Right renal pelvis (tissue), 4 donors: ENCODE measurements around the gene SIRPG. TPM values are rescaled to one million over a fixed set of nuclear protein-coding genes. Genes with fewer than 3 reads are reported as not detected.
"Not testable (repeated sequence)": the region's sequence is repeated elsewhere in the genome, so short reads cannot be mapped to it uniquely, and the experiment has no call there.

Experiments used
- DNase-seq, 4 donors: peaks; one replicate each; pipeline ENCODE4 v3.0.0-alpha.2; 2013; ENCODE audit warnings: low read depth in 4 of 4, low spot score in 3 of 4, missing footprints in 1 of 4
- polyA plus RNA-seq, 4 donors: library from polyadenylated mRNA; unstranded; fragments of 120-200 nt; gene quantifications; one replicate each; pipeline ENCODE4 v1.2.1, GENCODE V29; 2013; ENCODE audit not compliant: insufficient read length in 4 of 4

SIRPG gene
- under 1 TPM in 1 of 4 donors, not detected in 3; 0.16 TPM for polyA plus RNA-seq

DNA sequence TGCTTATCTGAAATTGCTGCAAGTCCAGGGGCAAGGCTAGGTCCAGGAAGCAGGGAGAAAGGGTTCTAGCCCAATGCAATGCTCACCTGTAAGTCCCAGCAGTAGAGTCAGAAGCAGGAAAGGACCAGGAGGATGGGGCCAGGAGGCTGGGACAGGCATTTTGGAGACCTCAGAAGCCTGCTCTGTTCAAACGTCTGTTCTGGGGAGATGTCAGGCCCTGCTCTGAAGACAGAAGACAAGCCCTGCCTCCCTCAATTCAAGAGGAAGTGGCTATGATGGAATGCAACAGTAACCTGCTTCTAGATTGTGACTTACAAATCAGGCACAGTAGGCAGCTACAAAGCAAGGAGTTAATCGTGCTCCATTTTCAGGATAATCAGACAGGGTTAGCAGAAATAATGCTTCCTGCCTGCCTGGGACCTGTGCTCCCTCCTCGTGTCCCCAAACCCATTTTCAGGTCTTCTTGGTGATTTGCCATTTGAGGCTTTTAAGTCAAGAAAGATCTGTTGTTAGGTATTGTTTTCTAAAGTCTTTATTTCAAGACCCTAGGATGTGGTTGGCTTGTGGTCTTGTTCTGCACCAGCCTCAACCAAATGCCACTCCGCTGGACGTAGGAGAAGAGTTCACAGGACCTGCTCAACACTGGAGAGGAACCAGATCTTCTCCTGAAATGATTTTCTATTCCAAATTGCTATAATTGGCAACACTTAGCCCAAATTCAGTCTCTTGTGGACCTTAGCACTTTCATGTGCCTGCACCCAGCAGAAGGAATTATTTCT, at the start of gene SIRPG:
Gene SIRPG (minus strand): TSS at position 224 of the 779 bp plus-strand sequence. CDS start 65 bp downstream, at position 159.
- no peak for DNase-seq

- DNase-seq, result not testable (repeated sequence)
These were observed 49.3 kb upstream of the SIRPG start for GRCh38 chr20:1706887-1707286.

DNA sequence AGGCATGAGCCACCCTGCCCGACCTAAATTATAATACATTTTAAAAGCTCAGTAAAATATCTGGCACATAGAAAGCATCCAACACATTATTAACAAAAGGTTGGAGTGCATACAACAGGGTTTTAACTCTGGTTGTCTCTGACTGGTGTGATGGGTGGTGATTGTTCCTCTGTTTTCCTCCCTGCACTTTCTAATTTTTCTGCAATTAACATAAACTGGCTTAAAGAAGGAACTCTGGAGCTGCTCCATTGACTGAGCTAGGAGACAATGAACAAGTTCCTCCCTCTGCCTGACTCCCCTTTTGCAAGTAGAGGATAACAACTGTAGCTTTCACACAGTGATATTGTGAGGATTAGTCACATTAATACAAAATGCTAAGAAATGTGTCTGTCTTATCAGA, 48.5 kb upstream of the SIRPG start:
- no peak for DNase-seq

- no peak for DNase-seq
These were observed 45.3 kb upstream of the SIRPG start for GRCh38 chr20:1702855-1703254.

- DNase-seq, result no peak
These were observed 44.7 kb upstream of the SIRPG start for GRCh38 chr20:1702328-1702727.

GRCh38 chr20:1700990-1701389, 43.4 kb upstream of the SIRPG start:
- no peak for DNase-seq

DNA sequence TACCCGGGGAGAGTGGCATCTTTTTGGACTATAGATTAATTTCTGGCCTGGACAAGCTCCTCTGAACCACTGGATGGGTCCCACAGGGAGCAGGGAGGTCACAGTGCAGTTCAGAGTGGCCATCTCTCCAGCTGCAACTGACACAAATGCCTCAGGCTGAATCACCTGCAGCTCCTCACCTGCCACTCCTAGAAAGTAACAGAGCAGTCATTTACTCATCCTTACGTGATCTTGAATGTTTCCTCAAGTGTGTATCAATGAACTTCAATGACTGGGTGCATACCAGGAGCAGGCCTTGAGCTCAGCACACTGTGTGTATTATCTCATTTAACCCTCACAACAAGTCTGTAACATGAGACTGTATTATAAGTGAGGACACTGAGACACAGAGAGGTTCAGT, 40.0 kb upstream of the SIRPG start:
- DNase-seq, result no peak

GRCh38 chr20:1696521-1697209, 39.1 kb upstream of the SIRPG start:
- DNase-seq, result no peak

GRCh38 chr20:1694672-1695071, 37.1 kb upstream of the SIRPG start:
- DNase-seq, result no peak

DNA sequence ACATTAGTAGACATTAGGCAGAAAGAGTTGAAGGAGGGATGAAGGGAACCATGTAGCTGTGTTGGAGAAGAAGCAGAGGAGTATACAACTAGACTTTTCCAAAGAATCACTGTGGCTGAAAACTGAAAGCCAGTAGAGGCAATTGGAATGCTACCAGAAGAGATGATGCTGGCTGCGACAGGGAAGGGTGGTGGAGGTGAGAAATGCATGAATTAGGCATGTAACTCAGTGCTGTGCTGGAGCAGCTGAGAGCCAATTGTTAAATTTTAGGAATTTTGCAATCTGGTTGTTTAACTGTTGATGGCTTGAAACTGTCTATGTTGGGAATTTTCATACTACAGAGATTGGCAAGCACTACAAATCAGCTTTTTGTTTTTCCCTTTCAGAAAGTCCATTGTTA, 35.8 kb upstream of the SIRPG start:
- no peak for DNase-seq

GRCh38 chr20:1689721-1690120, 32.1 kb upstream of the SIRPG start:
- DNase-seq, result no peak

GRCh38 chr20:1688886-1689538, 31.4 kb upstream of the SIRPG start:
- DNase-seq, result no peak

GRCh38 chr20:1687053-1687452, 29.5 kb upstream of the SIRPG start:
- DNase-seq, result no peak

DNA sequence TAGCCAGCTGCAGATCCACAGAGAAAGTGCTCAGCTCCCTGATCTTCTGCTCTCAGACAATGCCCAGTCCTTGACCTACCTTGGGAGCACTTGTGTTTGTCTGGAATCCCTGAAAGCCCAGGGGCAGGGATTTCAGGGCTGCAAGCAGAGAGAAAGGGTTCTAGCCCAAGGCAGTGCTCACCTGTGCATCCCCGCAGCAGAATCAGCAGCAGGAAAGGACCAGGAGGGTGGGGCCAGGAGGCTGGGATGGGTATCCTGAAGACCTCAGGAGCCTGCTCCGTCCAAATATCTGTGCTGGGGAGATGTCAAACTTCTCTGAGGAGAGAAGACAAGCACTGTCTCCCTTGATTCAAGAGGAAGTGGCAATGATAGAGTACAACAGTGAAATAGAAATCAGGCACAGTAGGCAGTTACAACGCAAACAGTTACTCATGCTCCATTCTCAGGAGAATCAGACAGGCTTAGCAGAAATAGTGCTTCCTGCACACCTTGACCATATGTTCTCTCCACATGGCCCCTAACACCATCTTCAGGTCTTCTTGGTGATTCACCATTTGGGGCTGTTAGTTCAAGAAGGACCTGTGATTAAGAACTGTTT, 28.7 kb upstream of the SIRPG start:
- no peak for DNase-seq

- no peak for DNase-seq
These were observed 27.9 kb upstream of the SIRPG start for GRCh38 chr20:1685304-1686052.

DNA sequence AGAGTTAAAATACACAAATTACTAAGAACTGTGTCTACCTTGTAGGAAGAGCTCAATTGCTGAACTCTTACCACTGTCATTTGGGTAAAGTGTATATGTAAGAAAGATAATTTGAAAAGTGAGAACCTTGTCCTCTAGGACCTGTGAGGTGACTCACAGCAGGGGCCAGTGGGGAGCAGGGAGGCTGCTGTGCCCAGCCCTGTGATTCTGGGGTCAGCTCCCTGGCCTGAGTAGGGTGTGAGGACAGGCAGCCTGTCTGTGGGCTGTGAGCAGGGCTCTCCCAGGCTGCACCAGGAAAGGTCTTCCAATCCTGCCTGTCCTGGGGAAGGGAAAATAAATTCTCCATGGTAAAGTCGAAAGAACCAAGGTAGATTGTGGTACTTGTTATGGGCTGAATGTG, 27.3 kb upstream of the SIRPG start:
- no peak for DNase-seq

DNA sequence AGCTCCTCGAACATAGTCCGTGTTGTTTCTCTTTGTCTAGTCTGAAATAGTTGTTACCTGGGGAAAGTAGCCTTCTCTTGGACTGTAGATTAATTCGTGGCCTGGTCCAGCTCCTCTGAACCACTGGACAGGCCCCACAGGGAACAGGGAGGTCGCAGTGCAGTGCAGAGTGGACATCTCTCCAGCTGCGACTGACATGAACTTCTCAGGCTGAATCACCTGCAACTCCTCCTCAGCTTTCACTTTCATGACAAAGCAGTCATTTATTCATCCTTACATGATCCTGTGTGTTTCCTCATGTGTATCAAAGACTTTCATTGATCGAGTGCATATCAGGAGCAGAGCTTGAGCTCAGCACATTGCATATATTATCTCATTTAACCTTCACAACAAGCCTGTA, 19.1 kb upstream of the SIRPG start:
- DNase-seq, result no peak

DNA sequence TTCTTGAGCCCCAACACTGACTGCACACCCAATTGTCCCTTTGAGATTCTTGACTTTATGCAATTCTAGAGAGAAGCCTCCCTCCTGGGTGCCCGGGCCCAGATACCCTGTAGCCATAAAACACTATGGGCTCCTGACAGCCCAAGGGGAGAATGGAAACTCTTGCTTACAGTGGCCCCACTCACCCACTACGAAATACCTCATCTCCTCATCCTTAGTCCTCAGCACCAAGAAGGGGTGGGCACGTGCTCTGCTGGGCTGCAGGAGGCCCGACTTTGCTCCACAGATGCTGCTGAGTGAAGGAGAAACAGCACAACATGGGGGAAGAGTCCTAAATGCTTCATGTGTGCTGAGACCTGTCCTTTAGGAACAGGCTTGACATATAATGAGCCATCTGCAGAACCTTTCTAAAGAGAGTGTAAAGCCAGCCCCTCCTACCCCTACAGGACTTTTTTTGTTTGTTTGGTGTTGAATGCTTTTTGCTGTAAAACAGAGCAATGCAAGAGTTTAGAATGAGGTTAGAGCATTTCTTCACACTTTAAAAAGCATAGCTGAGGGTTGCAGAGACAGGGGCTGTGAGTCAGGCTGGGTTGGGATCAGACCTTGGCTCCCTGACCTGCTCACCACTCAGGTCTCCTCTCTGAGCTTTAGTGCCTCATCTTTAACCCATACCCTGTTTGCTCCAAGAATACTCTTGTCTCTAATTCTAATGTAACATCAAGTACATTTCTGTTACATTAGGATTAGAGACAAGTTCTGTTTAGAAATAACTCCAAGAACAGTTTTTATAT, 17.6 kb upstream of the SIRPG start:
- no peak for DNase-seq

DNA sequence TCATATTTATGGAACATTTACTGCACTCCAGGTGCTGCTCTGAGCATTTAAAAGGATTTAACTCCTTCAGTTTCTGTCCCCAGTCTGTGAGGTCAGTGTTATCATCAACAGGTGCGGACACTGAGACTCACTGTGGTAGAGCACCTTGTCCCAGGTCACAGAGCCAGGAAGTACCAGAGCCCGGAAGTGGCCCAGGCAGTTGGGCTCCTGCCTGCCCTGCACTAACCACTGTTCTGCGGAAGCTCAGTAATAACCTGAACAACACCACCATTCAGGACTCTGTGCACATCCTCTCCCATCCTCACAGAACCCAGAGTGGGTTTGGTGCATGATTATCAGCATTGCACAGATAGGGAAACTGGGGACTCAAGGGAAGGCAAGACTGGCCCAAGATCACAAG, 16.8 kb upstream of the SIRPG start:
- DNase-seq, result no peak

DNA sequence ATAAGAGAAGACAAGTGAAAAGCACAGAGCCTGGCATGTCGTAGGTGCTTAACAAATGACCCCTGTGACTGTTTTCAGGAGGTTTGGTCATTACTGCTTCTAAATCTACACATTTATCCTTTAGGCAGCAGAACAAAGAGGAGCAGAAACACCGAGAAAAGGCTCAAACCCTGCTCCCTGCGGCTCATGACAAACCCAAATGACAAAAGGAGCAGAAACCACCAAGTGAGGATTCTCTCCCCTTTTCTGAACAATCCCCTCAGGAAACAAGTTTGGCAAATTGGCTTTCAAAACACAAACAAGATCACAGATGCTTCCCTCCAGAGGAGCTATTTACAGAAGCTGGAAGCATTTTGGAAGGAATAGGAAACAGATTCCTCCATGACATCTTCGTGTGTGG, 15.8 kb upstream of the SIRPG start:
- no peak for DNase-seq
